Measurements from ENCODE around the gene FIGLA. TPM values are rescaled to one million over a fixed set of nuclear protein-coding genes. Genes with fewer than 3 reads are reported as not detected.

The FIGLA gene
- total and polyA plus RNA-seq, 2 experiments from 2014 or later = not detected

GRCh38 chr2:70733646-70734180, 56.7 kb downstream of the FIGLA start (continued):
- TF ChIP-seq ZNF462 (CRISPR knock-in tag; IDR thresholded peaks at IDR 0.05) = no peak
- no peak for TF ChIP-seq CREB1 (CRISPR knock-in tag; IDR thresholded peaks at IDR 0.05; ENCODE audit: low read depth)

- Histone ChIP-seq H3K4me2 (peak overlapping the region; percentile 61), H3K36me3 (ENCODE audit: insufficient read depth) (no peaks in the 10 kb centered on the region; the same call in 1 of the 2 replicates), H3K4me1 (ENCODE audit: insufficient read depth) (peaks cover 84% of the 10 kb centered on the region), H3K27ac (ENCODE audit: low read depth) (peak overlapping the region; percentile 68), H3K4me3 (peak overlapping the region; percentile 37), H3K9me2 (ENCODE audit: insufficient read depth) (no peaks in the 10 kb centered on the region), H3K27me3 (ENCODE audit: insufficient read depth) (no peaks in the 10 kb centered on the region), H2AFZ (no peak overlapping the region), H3F3A (replicated peaks; ENCODE audit: low read depth) (peaks cover 19% of the 10 kb centered on the region; the same call in 1 of the 2 replicates), H3K79me2 (replicated peaks; ENCODE audit: insufficient read depth) (peaks cover 89% of the 10 kb centered on the region), H4K20me1 (replicated peaks; ENCODE audit: insufficient read depth) (peaks cover 39% of the 10 kb centered on the region)
- peaks cover 12% of the 10 kb centered on the region for H3K27me3 Mint-ChIP-seq (ENCODE audit: insufficient read depth, low read depth, poor library complexity)
- H3K4me1 Mint-ChIP-seq = peaks cover 87% of the 10 kb centered on the region
- H3K9me3 Mint-ChIP-seq = no peaks in the 10 kb centered on the region; the same call in 2 of the 3 replicates
- peak overlapping the region; percentile 83 for H3K27ac Mint-ChIP-seq
- peak; percentile 75 for DNase-seq (ENCODE audit: low spot score)
- H3K4me3 Mint-ChIP-seq = peak overlapping the region; percentile 59
- H3K36me3 Mint-ChIP-seq (ENCODE audit: low read depth) = peaks cover 10% of the 10 kb centered on the region
- ATAC-seq = peak; percentile 53
- TF ChIP-seq STAT1 (IDR thresholded peaks at IDR 0.05; ENCODE audit: unreplicated experiment) (no peak), ZNF331 (CRISPR knock-in tag; IDR thresholded peaks at IDR 0.05; ENCODE audit: low read depth) (no peak), EZH2 (IDR thresholded peaks at IDR 0.05; ENCODE audit: low read depth, unreplicated experiment) (no peak), ETS1 (IDR thresholded peaks at IDR 0.05) (no peak), REST (IDR thresholded peaks at IDR 0.05; ENCODE audit: unreplicated experiment) (no peak)
Measured at GRCh38 chr2:70732766-70733645, 57.4 kb downstream of the FIGLA start.

Data from GM23338 (cell line).